ENCODE data around the gene MFGE8.

MFGE8 gene

GRCh38 chr15:88866295-88866881 is 46.8 kb downstream of the MFGE8 start:
- no peak for DNase-seq (ENCODE audit: low read depth)
- TF ChIP-seq, protein P1, sequence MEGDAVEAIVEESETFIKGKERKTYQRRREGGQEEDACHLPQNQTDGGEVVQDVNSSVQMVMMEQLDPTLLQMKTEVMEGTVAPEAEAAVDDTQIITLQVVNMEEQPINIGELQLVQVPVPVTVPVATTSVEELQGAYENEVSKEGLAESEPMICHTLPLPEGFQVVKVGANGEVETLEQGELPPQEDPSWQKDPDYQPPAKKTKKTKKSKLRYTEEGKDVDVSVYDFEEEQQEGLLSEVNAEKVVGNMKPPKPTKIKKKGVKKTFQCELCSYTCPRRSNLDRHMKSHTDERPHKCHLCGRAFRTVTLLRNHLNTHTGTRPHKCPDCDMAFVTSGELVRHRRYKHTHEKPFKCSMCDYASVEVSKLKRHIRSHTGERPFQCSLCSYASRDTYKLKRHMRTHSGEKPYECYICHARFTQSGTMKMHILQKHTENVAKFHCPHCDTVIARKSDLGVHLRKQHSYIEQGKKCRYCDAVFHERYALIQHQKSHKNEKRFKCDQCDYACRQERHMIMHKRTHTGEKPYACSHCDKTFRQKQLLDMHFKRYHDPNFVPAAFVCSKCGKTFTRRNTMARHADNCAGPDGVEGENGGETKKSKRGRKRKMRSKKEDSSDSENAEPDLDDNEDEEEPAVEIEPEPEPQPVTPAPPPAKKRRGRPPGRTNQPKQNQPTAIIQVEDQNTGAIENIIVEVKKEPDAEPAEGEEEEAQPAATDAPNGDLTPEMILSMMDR (IDR thresholded peaks at IDR 0.05; ENCODE audit: low read depth, low read length, missing control alignments), result no peak
- H3K4me3 ChIP-seq (ENCODE audit: low read depth, low read length), result no peak overlapping the region
- in situ Hi-C loops (cut with HindIII; ENCODE audit: low sequenced_read_pairs), result no loop called here

DNA sequence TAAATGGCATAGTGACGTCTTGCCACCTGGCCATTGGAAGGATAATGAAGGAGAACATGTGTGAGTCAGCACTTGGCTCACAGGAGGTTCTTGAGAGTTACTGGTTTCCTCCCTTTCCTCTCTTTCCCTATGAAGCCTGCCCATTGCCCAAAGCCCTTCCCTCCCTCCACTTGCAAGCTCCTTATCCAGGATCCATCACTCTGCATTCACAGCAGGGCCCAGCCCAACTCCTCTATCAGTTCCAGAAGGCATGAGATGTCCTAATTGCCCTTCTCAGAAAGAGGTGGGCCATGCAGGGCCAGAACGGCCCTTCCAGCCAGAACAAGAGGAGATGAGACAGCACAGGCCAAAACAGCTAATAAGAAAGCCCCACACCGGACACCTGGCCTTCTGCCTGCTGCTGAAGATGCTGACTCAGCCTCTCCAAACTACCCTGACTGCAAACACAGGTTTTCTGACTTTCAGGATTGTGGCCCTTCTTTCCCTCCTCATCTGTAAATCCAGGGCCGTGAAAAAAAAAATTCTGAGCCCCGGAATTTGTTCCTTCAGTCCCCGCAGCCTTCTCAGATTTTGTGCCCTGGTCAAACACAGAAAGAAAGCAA is 47.6 kb downstream of the MFGE8 start:
- no peak overlapping the region for H3K4me3 ChIP-seq (ENCODE audit: low read depth, low read length)
- TF ChIP-seq, protein P1 (IDR thresholded peaks at IDR 0.05; ENCODE audit: low read depth, low read length, missing control alignments), result no peak
- in situ Hi-C loops (cut with HindIII; ENCODE audit: low sequenced_read_pairs), result no loop called here
- DNase-seq (ENCODE audit: low read depth), result no peak

GRCh38 chr15:88864861-88865497 is 48.2 kb downstream of the MFGE8 start:
- in situ Hi-C loops (cut with HindIII; ENCODE audit: low sequenced_read_pairs), result no loop called here
- no peak for DNase-seq (ENCODE audit: low read depth)
- H3K4me3 ChIP-seq (ENCODE audit: low read depth, low read length), result no peak overlapping the region
- TF ChIP-seq, protein P1 (IDR thresholded peaks at IDR 0.05; ENCODE audit: low read depth, low read length, missing control alignments), result no peak

- in situ Hi-C loops (cut with HindIII; ENCODE audit: low sequenced_read_pairs), result no loop called here
- DNase-seq (ENCODE audit: low read depth), result no peak
- TF ChIP-seq, protein P1 (IDR thresholded peaks at IDR 0.05; ENCODE audit: low read depth, low read length, missing control alignments), result no peak
- H3K4me3 ChIP-seq (ENCODE audit: low read depth, low read length), result no peak overlapping the region
Measured at GRCh38 chr15:88863412-88863811, 49.8 kb downstream of the MFGE8 start.

GRCh38 chr15:88860212-88860611 is 53.0 kb downstream of the MFGE8 start:
- H3K4me3 ChIP-seq (ENCODE audit: low read depth, low read length), result no peak overlapping the region
- TF ChIP-seq, protein P1 (IDR thresholded peaks at IDR 0.05; ENCODE audit: low read depth, low read length, missing control alignments), result no peak
- in situ Hi-C loops (cut with HindIII; ENCODE audit: low sequenced_read_pairs), result no loop called here
- DNase-seq (ENCODE audit: low read depth), result no peak

DNA sequence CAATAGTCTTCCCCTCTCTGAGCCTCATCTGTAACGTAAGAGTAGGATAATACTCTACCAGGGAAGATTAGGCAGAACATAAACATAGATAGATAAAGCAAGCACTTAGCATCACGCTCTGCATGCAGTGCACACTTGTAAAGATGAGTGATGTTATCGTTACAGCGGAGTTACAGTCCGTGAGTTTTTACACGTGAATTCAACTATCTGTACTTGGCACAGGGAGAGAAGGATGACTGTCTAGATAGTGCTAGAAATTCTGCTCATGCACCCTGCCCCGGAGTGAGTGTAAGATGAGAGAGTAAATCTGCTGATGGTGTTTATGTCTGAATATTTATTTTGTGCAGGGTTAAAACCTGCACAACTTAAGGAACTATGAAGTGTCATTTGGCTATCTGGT is 53.6 kb downstream of the MFGE8 start:
- TF ChIP-seq, protein P1 (IDR thresholded peaks at IDR 0.05; ENCODE audit: low read depth, low read length, missing control alignments), result no peak
- H3K4me3 ChIP-seq (ENCODE audit: low read depth, low read length), result no peak overlapping the region
- no peak for DNase-seq (ENCODE audit: low read depth)
- in situ Hi-C loops (cut with HindIII; ENCODE audit: low sequenced_read_pairs), result no loop called here
